ENCODE data around the gene EMC1.
"Not testable (repeated sequence)": the region's sequence is repeated elsewhere in the genome, so short reads cannot be mapped to it uniquely, and the experiment has no call there.

Gene EMC1

GRCh38 chr1:19216585-19216984 lies 34.7 kb downstream of the EMC1 start:
- DNase-seq (ENCODE audit: low read depth), result not testable (repeated sequence)

GRCh38 chr1:19213580-19213979 lies 37.7 kb downstream of the EMC1 start:
- no peak for DNase-seq (ENCODE audit: low read depth)

GRCh38 chr1:19212167-19212566 lies 39.2 kb downstream of the EMC1 start:
- DNase-seq (ENCODE audit: low read depth), result no peak

- no peak for DNase-seq (ENCODE audit: low read depth)
These were observed 40.4 kb downstream of the EMC1 start for GRCh38 chr1:19210772-19211549.

GRCh38 chr1:19209990-19210771 lies 41.1 kb downstream of the EMC1 start, which contains the start of gene UBR4:
UBR4 (minus strand) TSS chr1:19210266; CDS start chr1:19210248, 18 bp downstream.
- peak; percentile 74 for DNase-seq (ENCODE audit: low read depth)

DNA sequence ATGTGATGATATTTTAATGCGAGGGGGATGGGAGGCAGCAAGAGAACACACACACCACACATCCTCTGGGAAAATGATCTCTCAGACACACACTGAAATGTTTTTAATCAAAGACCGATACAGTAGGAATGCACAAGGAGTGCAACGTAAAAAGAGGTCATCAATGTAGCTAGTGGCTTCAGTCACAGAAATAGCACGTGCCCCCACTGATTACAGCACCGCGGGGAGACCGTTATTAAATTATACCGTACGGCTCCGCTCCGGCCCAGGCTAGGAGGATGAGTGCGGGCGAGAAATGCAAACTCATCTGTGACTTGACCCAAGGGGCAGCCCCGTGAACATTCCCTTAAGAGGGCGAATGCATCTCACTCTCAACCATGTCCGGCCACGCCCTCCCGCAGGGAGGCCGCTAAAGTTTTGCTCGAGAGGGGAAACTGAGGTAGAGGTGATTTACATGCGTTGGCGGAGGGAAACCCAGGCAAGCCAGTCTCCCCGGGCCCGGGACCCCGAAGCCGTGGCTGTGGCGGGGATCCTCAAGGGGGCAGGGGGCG lies 41.8 kb downstream of the EMC1 start:
- peak; percentile 18 for DNase-seq (ENCODE audit: low read depth)

DNA sequence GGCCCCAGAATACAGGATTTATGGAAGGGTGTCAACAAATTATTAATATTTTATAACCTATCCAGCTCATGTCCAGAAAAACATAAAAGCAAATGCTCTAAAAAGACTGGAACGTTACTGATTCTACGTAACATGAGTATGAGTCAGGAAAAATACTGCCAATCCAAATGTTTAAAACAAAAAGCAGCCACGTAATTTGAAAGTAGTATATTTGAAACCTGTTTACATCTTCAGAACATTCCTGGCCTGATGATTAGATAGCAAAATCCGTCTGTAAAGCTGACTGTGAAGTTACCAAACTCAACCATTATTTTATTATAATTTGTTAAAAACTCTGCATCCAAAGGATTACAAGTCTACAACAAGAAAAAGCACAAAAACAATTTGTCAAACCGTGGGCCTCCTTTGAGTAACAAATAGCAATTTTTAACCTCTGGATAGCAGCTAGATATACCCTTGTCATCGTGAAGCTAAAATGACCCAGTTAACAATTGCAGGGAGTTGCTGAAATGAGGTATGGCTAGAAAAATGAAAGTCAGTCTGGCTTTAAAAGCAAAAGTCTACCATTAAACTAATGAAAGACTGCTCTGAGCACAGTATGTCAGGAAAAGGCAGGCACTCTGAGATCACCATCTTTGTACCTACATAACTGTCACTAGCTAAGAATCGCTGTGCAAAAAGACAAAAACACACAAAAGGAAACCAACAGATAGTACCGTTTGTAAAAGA lies 42.5 kb downstream of the EMC1 start:
- DNase-seq (ENCODE audit: low read depth), result peak; percentile 32

GRCh38 chr1:19206947-19207346 lies 44.4 kb downstream of the EMC1 start:
- no peak for DNase-seq (ENCODE audit: low read depth)

- no peak for DNase-seq (ENCODE audit: low read depth)
These were observed 45.5 kb downstream of the EMC1 start for GRCh38 chr1:19205845-19206244.

DNA sequence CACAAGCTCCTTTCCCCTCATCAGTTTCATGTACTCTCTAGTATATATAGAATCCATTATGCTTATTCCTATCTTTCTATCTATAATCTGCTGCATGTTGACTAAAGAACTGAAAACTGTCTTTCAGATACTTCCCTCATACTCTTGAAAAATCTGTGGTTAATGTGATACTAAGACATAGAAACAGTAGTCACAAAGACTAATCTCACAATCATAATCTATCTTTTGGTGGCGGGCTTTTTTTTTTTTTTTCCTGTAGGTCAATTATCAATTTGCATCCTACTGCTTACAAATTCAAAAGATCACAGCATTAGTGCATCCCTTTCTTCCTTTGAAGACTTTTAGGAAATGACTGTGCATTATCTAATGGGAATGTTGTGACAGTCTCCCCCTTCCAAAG lies 45.9 kb downstream of the EMC1 start:
- DNase-seq (ENCODE audit: low read depth), result no peak

- no peak for DNase-seq (ENCODE audit: low read depth)
These were observed 46.7 kb downstream of the EMC1 start for GRCh38 chr1:19204446-19205266.

DNA sequence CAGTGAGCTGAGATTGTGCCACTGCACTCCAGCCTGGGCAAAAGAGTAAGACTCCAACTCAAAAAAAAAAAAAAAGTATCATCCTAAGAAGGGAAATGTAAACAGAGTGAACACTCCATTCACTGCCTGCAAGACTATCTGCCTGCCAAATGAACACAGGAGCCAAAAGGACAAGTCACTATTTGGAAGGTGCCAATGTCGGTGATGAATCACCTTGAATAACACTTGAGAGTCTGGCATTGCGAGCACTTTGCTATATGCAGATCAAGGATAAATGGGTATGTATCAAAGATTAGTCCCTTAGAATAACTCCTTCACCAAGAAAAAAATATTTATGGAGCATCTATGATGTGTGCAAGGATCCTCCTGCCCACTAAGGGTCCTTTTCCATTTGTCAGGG lies 47.9 kb downstream of the EMC1 start:
- peak; percentile 53 for DNase-seq (ENCODE audit: low read depth)

- DNase-seq (ENCODE audit: low read depth), result no peak
These were observed 48.9 kb downstream of the EMC1 start for GRCh38 chr1:19202396-19202795.

DNA sequence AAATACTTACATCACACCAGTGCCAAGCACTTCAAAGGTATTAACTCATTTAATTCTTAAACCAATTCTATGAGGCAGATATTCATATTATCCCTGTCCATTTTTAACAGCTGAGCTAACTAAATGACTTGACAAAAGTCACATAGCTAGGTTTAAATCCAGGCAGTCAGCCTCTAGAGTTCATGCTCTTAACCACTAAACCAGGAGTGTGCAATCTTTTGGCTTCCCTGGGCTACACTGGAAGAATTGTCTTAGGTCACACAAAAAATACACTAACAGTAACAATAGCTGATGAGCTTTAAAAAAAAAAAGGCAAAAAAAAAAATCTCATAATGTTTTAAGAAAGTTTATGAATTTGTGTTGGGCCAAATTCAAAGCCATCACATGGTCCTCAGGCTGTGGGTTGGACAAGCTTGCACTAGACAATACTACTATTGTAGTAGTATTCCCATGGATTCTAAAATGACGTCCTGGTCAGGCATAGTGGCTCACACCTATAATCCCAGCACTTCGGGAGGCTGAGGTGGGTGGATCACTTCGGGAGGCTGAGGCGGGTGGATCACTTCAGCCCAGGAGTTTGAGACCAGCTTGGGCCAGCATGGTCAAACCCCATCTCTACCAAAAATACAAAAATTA lies 51.2 kb downstream of the EMC1 start:
- DNase-seq (ENCODE audit: low read depth), result no peak

DNA sequence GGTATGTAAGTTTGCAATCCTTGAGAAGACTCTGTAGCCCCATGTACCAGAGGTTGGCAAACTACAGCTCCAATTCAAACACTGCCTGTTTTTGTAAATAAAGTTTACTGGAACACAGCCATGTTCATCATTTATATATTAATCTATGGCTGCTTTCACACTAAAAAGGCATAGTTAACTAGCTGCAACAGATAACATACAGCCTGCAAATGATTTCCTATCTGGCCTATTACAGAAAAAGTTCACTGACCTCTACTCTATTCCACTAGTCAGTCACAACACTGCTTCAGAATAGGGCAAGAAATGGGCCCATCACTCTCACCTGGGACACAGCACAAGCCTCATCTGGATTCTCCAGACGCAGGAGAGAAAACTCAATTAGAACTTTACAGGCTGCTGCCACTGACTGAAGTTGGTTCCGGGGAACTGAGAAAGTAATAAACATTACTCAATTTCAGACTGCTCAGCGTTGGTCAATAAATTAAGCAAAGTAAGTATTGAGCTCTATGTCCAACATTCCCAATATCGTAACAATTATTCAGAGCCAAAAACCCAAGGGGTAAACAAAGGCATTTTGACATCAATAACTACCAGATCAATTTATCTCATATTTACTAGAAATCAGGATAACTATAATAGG lies 51.9 kb downstream of the EMC1 start:
- DNase-seq (ENCODE audit: low read depth), result no peak

- no peak for DNase-seq (ENCODE audit: low read depth)
These were observed 52.5 kb downstream of the EMC1 start for GRCh38 chr1:19198820-19199219.

- no peak for DNase-seq (ENCODE audit: low read depth)
These were observed 53.5 kb downstream of the EMC1 start for GRCh38 chr1:19197845-19198244.

DNA sequence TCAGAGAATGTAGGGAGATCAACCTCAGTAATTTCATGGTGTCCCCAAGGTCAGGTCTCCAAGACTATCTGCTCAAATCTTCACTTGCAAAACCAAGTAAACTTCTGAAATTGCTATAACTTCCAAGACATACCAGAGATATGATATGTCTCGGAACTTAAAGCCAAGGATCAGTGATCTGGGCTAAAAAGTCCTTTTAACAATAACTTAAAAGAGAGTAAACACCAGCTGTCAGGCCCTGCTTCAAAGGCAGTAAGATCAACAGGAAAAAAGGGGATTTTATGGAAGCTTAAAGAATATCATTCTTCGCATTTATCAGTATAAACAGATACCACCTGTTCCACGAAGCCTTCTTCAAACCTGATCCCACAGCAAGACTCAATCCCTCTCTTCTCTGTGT lies 55.0 kb downstream of the EMC1 start:
- DNase-seq (ENCODE audit: low read depth), result no peak

- DNase-seq (ENCODE audit: low read depth), result no peak
These were observed 58.3 kb downstream of the EMC1 start for GRCh38 chr1:19193004-19193403.

- DNase-seq (ENCODE audit: low read depth), result no peak
These were observed 59.5 kb downstream of the EMC1 start for GRCh38 chr1:19191811-19192210.
